ENCODE measurements around the gene MACROD2. TPM values are rescaled to one million over a fixed set of nuclear protein-coding genes. Genes with fewer than 3 reads are reported as not detected.

MACROD2 gene
- total RNA-seq, 4 donors from 2014 or later, result 2.9 to 11.3 (median 8.0) TPM

GRCh38 chr20:14918976-14919375, 923.7 kb downstream of the MACROD2 start:
- TF ChIP-seq CTCF (IDR thresholded peaks at IDR 0.05; ENCODE audit: low read depth), result no peak

- TF ChIP-seq CTCF (IDR thresholded peaks at IDR 0.05; ENCODE audit: low read depth), result no peak
Observed at GRCh38 chr20:14919501-14920081, 924.3 kb downstream of the MACROD2 start.

DNA sequence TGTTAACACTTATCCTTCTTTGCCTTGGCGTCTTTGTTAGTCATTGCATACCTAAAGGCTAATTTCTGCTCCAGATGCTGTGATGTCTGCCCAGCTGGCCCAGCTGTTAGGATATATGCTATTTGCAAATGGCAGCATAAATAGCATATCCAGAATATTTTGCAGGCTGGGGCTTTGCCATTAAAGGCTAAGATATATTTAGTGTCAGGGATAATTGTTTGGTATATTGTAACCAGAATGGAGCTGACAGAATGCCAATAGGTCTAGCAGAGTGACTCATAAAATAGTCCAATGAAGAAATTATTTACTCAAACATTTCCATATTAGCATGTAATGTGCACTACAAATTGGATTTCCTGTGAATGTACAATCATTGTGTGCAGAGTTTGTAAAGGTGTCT, 926.2 kb downstream of the MACROD2 start:
- no peak for TF ChIP-seq CTCF (IDR thresholded peaks at IDR 0.05; ENCODE audit: low read depth)

GRCh38 chr20:14922503-14923267, 927.4 kb downstream of the MACROD2 start:
- TF ChIP-seq CTCF (IDR thresholded peaks at IDR 0.05; ENCODE audit: low read depth), result no peak

DNA sequence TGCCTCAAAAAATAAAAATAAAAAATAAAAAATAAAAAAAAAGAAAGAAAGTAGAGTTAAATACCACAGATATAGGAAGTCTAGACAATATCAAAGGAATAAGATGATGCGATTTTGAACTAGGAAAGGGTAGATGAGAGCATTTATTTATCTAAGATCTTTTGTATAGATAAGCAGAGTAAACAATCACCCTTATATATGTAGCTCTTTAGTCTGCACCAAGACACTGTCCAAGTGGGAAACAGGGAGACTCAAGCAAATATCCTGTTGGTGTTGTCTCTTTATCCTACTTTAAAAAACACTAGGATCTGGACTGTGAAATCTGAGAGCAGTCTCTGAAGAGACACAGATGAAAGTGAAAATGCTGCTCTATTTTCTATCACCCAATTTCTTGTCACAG, 929.1 kb downstream of the MACROD2 start:
- no peak for TF ChIP-seq CTCF (IDR thresholded peaks at IDR 0.05; ENCODE audit: low read depth)

GRCh38 chr20:14925300-14925699, 930.0 kb downstream of the MACROD2 start:
- no peak for TF ChIP-seq CTCF (IDR thresholded peaks at IDR 0.05; ENCODE audit: low read depth)

DNA sequence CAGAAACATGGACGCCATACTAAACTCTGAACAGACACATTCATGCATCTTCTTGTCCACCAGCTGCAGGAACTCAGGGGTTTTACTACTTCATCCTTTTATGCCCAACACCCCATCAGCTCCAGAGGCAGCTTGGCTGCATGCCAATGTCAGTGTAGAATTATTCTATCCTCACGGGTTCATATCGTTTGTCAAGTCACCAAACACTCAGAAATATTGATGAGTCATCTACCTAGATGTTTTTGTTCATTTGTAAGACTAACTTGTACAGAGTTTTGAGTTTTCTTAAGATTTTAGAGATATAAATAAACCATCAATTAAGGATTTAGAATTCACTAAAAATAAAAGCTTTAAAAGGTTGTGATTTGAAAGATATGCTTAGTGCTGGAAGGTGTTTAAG, 932.8 kb downstream of the MACROD2 start:
- no peak for TF ChIP-seq CTCF (IDR thresholded peaks at IDR 0.05; ENCODE audit: low read depth)

Data from subcutaneous adipose tissue (tissue), 4 donors.